GM19025 (cell line): Measurements from ENCODE around the gene CASP5.
A peak's percentile ranks its signal among the peaks of the same experiment; 100 is the strongest.
"Not testable (repeated sequence)": the region's sequence is repeated elsewhere in the genome, so short reads cannot be mapped to it uniquely, and the experiment has no call there.

Experiments
- ATAC-seq: cut with Tn5 transposase; IDR thresholded peaks from one replicate; pipeline ENCODE4 v1.9.1; 2021; ENCODE audit warnings: mild to moderate bottlenecking, low read depth, moderate library complexity; ENCODE audit not compliant: unreplicated experiment

CASP5 gene

GRCh38 chr11:105034388-105034787 is 11.4 kb upstream of the CASP5 start:
- ATAC-seq: peak; percentile 6

- ATAC-seq: no peak
Measured at GRCh38 chr11:105033781-105034180, 10.8 kb upstream of the CASP5 start.

GRCh38 chr11:105033343-105033742 is 10.4 kb upstream of the CASP5 start:
- ATAC-seq: no peak

- ATAC-seq: no peak
Measured at GRCh38 chr11:105032495-105032894, 9.5 kb upstream of the CASP5 start.

- no peak for ATAC-seq
Measured at GRCh38 chr11:105027678-105028077, 4.7 kb upstream of the CASP5 start.

GRCh38 chr11:105024394-105024793 is 1.4 kb upstream of the CASP5 start:
- ATAC-seq: no peak

- ATAC-seq: no peak
Measured at GRCh38 chr11:105022527-105022926, 441 bp downstream of the CASP5 start.

GRCh38 chr11:105007463-105007862 is 15.5 kb downstream of the CASP5 start:
- ATAC-seq: no peak

GRCh38 chr11:105005451-105005845 is 17.5 kb downstream of the CASP5 start:
- no peak for ATAC-seq

- no peak for ATAC-seq
Measured at GRCh38 chr11:105004021-105004420, 18.9 kb downstream of the CASP5 start.

GRCh38 chr11:105003151-105003550 is 19.8 kb downstream of the CASP5 start:
- ATAC-seq: no peak

- ATAC-seq: peak; percentile 70
Measured at GRCh38 chr11:105000797-105001196, 22.2 kb downstream of the CASP5 start.

GRCh38 chr11:105000167-105000566 is 22.8 kb downstream of the CASP5 start:
- no peak for ATAC-seq

- no peak for ATAC-seq
Measured at GRCh38 chr11:104999721-105000120, 23.2 kb downstream of the CASP5 start.

- no peak for ATAC-seq
Measured at GRCh38 chr11:104997288-104997687, 25.7 kb downstream of the CASP5 start.

GRCh38 chr11:104995001-104995408 is 28.0 kb downstream of the CASP5 start:
- ATAC-seq: no peak

GRCh38 chr11:104992781-104993180 is 30.2 kb downstream of the CASP5 start:
- no peak for ATAC-seq

- no peak for ATAC-seq
Measured at GRCh38 chr11:104991994-104992393, 31.0 kb downstream of the CASP5 start.

GRCh38 chr11:104984808-104985207 is 38.2 kb downstream of the CASP5 start:
- ATAC-seq: no peak

- ATAC-seq: no peak
Measured at GRCh38 chr11:104979839-104980238, 43.1 kb downstream of the CASP5 start.

- ATAC-seq: no peak
Measured at GRCh38 chr11:104973616-104974015, 49.4 kb downstream of the CASP5 start.

- not testable (repeated sequence) for ATAC-seq
Measured at GRCh38 chr11:104972924-104973323, 50.0 kb downstream of the CASP5 start.

- ATAC-seq: no peak
Measured at GRCh38 chr11:104970756-104971155, 52.2 kb downstream of the CASP5 start.
